HEK293 (cell line): Measurements from ENCODE around the gene OTOS.
A peak's percentile ranks its signal among the peaks of the same experiment; 100 is the strongest.

ENCODE experiments used
- KLF16 ChIP-seq: fragments of 450-650 bp; formaldehyde crosslinking; IDR thresholded peaks from 2 replicates; pipeline ENCODE4 v1.5.1; 2017; ENCODE audit warnings: missing biosample characterization, missing genetic modification characterization
- PRDM1 ChIP-seq: fragments of 450-650 bp; formaldehyde crosslinking; IDR thresholded peaks from 2 replicates; pipeline ENCODE4; 2016; ENCODE audit warnings: missing biosample characterization, missing genetic modification characterization
- SP7 ChIP-seq: fragments of 450-650 bp; formaldehyde crosslinking; IDR thresholded peaks from 2 replicates; pipeline ENCODE4 v1.5.1; 2016; ENCODE audit warnings: missing biosample characterization, missing genetic modification characterization
- TCF7L2 ChIP-seq: IDR thresholded peaks from 2 replicates; pipeline ENCODE4 v1.6.1; 2011; ENCODE audit warnings: low read depth, mild to moderate bottlenecking, inconsistent platforms, low read length, moderate library complexity, borderline replicate concordance
- ZBTB1 ChIP-seq: fragments of 450-650 bp; formaldehyde crosslinking; IDR thresholded peaks from 2 replicates; pipeline ENCODE4 v1.5.1; 2016; ENCODE audit warnings: missing biosample characterization, missing genetic modification characterization
- ZBTB21 ChIP-seq: fragments of 450-650 bp; formaldehyde crosslinking; IDR thresholded peaks from 2 replicates; pipeline ENCODE4 v1.5.1; 2017; ENCODE audit warnings: missing biosample characterization, missing genetic modification characterization
- ZBTB8A ChIP-seq: fragments of 450-650 bp; formaldehyde crosslinking; IDR thresholded peaks from 2 replicates; pipeline ENCODE4 v1.5.1; 2016; ENCODE audit warnings: missing biosample characterization, missing genetic modification characterization
- ZNF10 ChIP-seq: fragments of 450-650 bp; formaldehyde crosslinking; IDR thresholded peaks from 2 replicates; pipeline ENCODE4 v1.5.1; 2017; ENCODE audit warnings: missing biosample characterization, missing genetic modification characterization
- ZNF121 ChIP-seq: fragments of 450-650 bp; formaldehyde crosslinking; IDR thresholded peaks from 2 replicates; pipeline ENCODE4 v1.5.1; 2016; ENCODE audit warnings: missing biosample characterization, missing genetic modification characterization
- ZNF169 ChIP-seq: fragments of 450-650 bp; formaldehyde crosslinking; IDR thresholded peaks from 2 replicates; pipeline ENCODE4 v1.5.1; 2016; ENCODE audit warnings: missing biosample characterization, missing genetic modification characterization
- ZNF175 ChIP-seq: fragments of 450-650 bp; formaldehyde crosslinking; IDR thresholded peaks from 2 replicates; pipeline ENCODE4 v1.5.1; 2016; ENCODE audit warnings: missing biosample characterization, missing genetic modification characterization
- ZNF24 ChIP-seq: fragments of 450-650 bp; formaldehyde crosslinking; IDR thresholded peaks from 2 replicates; pipeline ENCODE4 v1.5.1; 2016; ENCODE audit warnings: missing biosample characterization, missing genetic modification characterization
- ZNF292 ChIP-seq: fragments of 450-650 bp; formaldehyde crosslinking; IDR thresholded peaks from 2 replicates; pipeline ENCODE4 v1.5.1; 2016; ENCODE audit warnings: low read depth, missing biosample characterization, missing genetic modification characterization, borderline replicate concordance
- ZNF302 ChIP-seq: fragments of 450-650 bp; formaldehyde crosslinking; IDR thresholded peaks from 2 replicates; pipeline ENCODE4 v1.5.1; 2016; ENCODE audit warnings: missing biosample characterization, missing genetic modification characterization, low read depth
- ZNF324 ChIP-seq: fragments of 450-650 bp; formaldehyde crosslinking; IDR thresholded peaks from 2 replicates; pipeline ENCODE4 v1.5.1; 2016; ENCODE audit warnings: missing biosample characterization, missing genetic modification characterization
- ZNF37A ChIP-seq: fragments of 450-650 bp; IDR thresholded peaks from 2 replicates; pipeline ENCODE4 v1.5.1; 2018; ENCODE audit warnings: missing biosample characterization, missing genetic modification characterization
- ZNF423 ChIP-seq: fragments of 450-650 bp; formaldehyde crosslinking; IDR thresholded peaks from 2 replicates; pipeline ENCODE4 v1.5.1; 2016; ENCODE audit warnings: missing biosample characterization, missing genetic modification characterization
- ZNF521 ChIP-seq: fragments of 450-650 bp; formaldehyde crosslinking; IDR thresholded peaks from 2 replicates; pipeline ENCODE4 v1.5.1; 2017; ENCODE audit warnings: missing biosample characterization, mild to moderate bottlenecking, missing genetic modification characterization
- ZNF530 ChIP-seq: fragments of 450-650 bp; formaldehyde crosslinking; IDR thresholded peaks from 2 replicates; pipeline ENCODE4 v1.5.1; 2016; ENCODE audit warnings: low read depth, missing biosample characterization, missing genetic modification characterization
- ZNF624 ChIP-seq: fragments of 450-650 bp; formaldehyde crosslinking; IDR thresholded peaks from 2 replicates; pipeline ENCODE4 v1.5.1; 2017; ENCODE audit warnings: missing biosample characterization, missing genetic modification characterization
- ZNF654 ChIP-seq: fragments of 450-650 bp; formaldehyde crosslinking; IDR thresholded peaks from 2 replicates; pipeline ENCODE4 v1.5.1; 2016; ENCODE audit warnings: low read depth, missing biosample characterization, missing genetic modification characterization
- ZNF777 ChIP-seq: fragments of 450-650 bp; formaldehyde crosslinking; IDR thresholded peaks from 2 replicates; pipeline ENCODE4 v1.5.1; 2017; ENCODE audit warnings: missing biosample characterization, missing genetic modification characterization, borderline replicate concordance
- ZSCAN16 ChIP-seq: fragments of 450-650 bp; formaldehyde crosslinking; IDR thresholded peaks from 2 replicates; pipeline ENCODE4 v1.5.1; 2016; ENCODE audit warnings: missing biosample characterization, missing genetic modification characterization
- TF ChIP-seq, protein P1 (sequence below): fragments of 450-650 bp; formaldehyde crosslinking; IDR thresholded peaks from 2 replicates; pipeline ENCODE4 v1.5.1; 2017; ENCODE audit warnings: missing biosample characterization, missing genetic modification characterization
- TF ChIP-seq, protein P2 (sequence below): fragments of 450-650 bp; formaldehyde crosslinking; IDR thresholded peaks from 2 replicates; pipeline ENCODE4 v1.5.1; 2016; ENCODE audit warnings: missing biosample characterization, missing genetic modification characterization
- TF ChIP-seq, protein P3 (sequence below): fragments of 450-650 bp; formaldehyde crosslinking; IDR thresholded peaks from 2 replicates; pipeline ENCODE4 v1.5.1; 2016; ENCODE audit warnings: missing biosample characterization, missing genetic modification characterization
- TF ChIP-seq, protein P4 (sequence below): fragments of 450-650 bp; formaldehyde crosslinking; IDR thresholded peaks from 2 replicates; pipeline ENCODE4 v1.5.1; 2016; ENCODE audit warnings: missing biosample characterization, missing genetic modification characterization
- TF ChIP-seq, protein P5 (sequence below): fragments of 450-650 bp; formaldehyde crosslinking; IDR thresholded peaks from 2 replicates; pipeline ENCODE4 v1.5.1; 2016; ENCODE audit warnings: missing biosample characterization, missing genetic modification characterization
- TF ChIP-seq, protein P6 (sequence below): IDR thresholded peaks from 2 replicates; pipeline ENCODE4 v1.6.1; 2011; ENCODE audit warnings: mild to moderate bottlenecking, low read depth, low read length, borderline replicate concordance
- TF ChIP-seq, protein P7 (sequence below): fragments of 450-650 bp; formaldehyde crosslinking; IDR thresholded peaks from 2 replicates; pipeline ENCODE4 v1.5.1; 2016; ENCODE audit warnings: missing biosample characterization, missing genetic modification characterization

The OTOS gene

DNA sequence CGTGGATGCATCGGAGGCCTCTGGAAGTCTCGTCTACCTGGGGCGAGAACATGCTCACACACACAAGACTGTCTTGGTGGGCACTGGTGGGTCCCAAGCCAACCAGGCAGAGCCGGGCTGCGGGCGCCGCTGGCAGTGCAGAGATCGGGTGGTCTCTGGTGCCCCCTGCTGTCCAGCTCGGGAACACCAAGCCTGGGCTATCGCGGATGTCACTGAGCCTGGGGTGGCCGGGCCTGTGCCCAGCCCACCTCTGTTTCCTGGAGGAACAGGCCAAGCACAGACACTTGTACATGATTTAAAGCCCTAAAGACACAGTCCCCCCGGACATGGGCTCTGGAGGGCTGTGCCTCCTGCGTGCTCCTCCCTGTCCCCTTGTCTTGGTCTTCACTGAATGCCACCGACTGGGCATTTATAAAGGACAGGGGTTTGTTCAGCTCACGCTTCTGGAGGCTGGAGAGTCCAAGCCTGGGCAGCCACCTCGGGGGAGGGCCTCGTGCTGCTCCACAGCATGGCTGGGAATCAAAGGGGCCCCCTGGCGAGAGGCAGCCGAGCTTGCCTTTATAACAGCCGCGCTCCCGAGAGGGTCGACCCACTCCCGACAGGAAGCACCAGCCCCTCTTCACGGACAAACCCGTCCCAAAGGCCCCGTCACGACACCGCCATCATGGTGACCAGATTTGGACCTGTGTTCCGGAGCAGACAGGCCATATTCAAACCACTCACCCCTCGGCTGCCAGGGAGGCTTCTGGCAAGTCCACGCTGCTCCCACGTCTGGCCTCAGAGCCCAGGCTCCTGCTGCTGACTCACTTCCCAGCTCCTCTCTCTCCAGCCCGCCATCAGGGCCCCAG lies 3.6 kb upstream of the OTOS start (continued):
- TF ChIP-seq, protein P1, sequence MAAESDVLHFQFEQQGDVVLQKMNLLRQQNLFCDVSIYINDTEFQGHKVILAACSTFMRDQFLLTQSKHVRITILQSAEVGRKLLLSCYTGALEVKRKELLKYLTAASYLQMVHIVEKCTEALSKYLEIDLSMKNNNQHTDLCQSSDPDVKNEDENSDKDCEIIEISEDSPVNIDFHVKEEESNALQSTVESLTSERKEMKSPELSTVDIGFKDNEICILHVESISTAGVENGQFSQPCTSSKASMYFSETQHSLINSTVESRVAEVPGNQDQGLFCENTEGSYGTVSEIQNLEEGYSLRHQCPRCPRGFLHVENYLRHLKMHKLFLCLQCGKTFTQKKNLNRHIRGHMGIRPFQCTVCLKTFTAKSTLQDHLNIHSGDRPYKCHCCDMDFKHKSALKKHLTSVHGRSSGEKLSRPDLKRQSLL (tag by site-specific recombination) = no peak
- TF ChIP-seq ZNF624 (tag by site-specific recombination) (no peak), ZBTB1 (tag by site-specific recombination) (no peak), ZSCAN16 (no peak), ZNF530 (tag by site-specific recombination) (no peak), TCF7L2 (no peak), ZBTB8A (0 out of 2 replicates have a peak, but pooled peaks have one; percentile 27), PRDM1 (no peak), KLF16 (tag by site-specific recombination) (no peak), ZNF37A (tag by site-specific recombination) (no peak), ZNF302 (tag by site-specific recombination) (no peak), ZNF10 (no peak), ZNF121 (tag by site-specific recombination) (no peak), ZBTB21 (tag by site-specific recombination) (no peak), ZNF175 (tag by site-specific recombination) (no peak), ZNF24 (tag by site-specific recombination) (no peak), ZNF169 (tag by site-specific recombination) (no peak), SP7 (tag by site-specific recombination) (no peak), ZNF324 (tag by site-specific recombination) (no peak), ZNF521 (tag by site-specific recombination) (no peak), ZNF777 (tag by site-specific recombination) (no peak), ZNF654 (peak; percentile 74), ZNF423 (no peak), ZNF292 (no peak)
- TF ChIP-seq, protein P2, sequence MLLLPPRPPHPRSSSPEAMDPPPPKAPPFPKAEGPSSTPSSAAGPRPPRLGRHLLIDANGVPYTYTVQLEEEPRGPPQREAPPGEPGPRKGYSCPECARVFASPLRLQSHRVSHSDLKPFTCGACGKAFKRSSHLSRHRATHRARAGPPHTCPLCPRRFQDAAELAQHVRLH (tag by site-specific recombination) = no peak
- TF ChIP-seq, protein P3, sequence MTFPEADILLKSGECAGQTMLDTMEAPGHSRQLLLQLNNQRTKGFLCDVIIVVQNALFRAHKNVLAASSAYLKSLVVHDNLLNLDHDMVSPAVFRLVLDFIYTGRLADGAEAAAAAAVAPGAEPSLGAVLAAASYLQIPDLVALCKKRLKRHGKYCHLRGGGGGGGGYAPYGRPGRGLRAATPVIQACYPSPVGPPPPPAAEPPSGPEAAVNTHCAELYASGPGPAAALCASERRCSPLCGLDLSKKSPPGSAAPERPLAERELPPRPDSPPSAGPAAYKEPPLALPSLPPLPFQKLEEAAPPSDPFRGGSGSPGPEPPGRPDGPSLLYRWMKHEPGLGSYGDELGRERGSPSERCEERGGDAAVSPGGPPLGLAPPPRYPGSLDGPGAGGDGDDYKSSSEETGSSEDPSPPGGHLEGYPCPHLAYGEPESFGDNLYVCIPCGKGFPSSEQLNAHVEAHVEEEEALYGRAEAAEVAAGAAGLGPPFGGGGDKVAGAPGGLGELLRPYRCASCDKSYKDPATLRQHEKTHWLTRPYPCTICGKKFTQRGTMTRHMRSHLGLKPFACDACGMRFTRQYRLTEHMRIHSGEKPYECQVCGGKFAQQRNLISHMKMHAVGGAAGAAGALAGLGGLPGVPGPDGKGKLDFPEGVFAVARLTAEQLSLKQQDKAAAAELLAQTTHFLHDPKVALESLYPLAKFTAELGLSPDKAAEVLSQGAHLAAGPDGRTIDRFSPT = peak; percentile 77
- TF ChIP-seq, protein P4, sequence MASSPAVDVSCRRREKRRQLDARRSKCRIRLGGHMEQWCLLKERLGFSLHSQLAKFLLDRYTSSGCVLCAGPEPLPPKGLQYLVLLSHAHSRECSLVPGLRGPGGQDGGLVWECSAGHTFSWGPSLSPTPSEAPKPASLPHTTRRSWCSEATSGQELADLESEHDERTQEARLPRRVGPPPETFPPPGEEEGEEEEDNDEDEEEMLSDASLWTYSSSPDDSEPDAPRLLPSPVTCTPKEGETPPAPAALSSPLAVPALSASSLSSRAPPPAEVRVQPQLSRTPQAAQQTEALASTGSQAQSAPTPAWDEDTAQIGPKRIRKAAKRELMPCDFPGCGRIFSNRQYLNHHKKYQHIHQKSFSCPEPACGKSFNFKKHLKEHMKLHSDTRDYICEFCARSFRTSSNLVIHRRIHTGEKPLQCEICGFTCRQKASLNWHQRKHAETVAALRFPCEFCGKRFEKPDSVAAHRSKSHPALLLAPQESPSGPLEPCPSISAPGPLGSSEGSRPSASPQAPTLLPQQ (tag by site-specific recombination) = peak; percentile 56; the same call in 1 of the 2 replicates
- TF ChIP-seq, protein P5, sequence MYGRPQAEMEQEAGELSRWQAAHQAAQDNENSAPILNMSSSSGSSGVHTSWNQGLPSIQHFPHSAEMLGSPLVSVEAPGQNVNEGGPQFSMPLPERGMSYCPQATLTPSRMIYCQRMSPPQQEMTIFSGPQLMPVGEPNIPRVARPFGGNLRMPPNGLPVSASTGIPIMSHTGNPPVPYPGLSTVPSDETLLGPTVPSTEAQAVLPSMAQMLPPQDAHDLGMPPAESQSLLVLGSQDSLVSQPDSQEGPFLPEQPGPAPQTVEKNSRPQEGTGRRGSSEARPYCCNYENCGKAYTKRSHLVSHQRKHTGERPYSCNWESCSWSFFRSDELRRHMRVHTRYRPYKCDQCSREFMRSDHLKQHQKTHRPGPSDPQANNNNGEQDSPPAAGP (tag by site-specific recombination) = no peak
- TF ChIP-seq, protein P6, sequence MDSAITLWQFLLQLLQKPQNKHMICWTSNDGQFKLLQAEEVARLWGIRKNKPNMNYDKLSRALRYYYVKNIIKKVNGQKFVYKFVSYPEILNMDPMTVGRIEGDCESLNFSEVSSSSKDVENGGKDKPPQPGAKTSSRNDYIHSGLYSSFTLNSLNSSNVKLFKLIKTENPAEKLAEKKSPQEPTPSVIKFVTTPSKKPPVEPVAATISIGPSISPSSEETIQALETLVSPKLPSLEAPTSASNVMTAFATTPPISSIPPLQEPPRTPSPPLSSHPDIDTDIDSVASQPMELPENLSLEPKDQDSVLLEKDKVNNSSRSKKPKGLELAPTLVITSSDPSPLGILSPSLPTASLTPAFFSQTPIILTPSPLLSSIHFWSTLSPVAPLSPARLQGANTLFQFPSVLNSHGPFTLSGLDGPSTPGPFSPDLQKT = no peak
- TF ChIP-seq, protein P7, sequence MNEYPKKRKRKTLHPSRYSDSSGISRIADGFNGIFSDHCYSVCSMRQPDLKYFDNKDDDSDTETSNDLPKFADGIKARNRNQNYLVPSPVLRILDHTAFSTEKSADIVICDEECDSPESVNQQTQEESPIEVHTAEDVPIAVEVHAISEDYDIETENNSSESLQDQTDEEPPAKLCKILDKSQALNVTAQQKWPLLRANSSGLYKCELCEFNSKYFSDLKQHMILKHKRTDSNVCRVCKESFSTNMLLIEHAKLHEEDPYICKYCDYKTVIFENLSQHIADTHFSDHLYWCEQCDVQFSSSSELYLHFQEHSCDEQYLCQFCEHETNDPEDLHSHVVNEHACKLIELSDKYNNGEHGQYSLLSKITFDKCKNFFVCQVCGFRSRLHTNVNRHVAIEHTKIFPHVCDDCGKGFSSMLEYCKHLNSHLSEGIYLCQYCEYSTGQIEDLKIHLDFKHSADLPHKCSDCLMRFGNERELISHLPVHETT (tag by site-specific recombination) = no peak
